Head of caudate nucleus (tissue), 42 donors: ENCODE measurements around the gene SASS6.

Experiments used
- DNase-seq, 42 donors: peaks; one replicate each; pipeline versions ENCODE4 v3.0.0 to v3.0.0-alpha.2; 2020 to 2021; ENCODE audit warnings: mixed read lengths in 7 of 42
- intact Hi-C: fragments of 100-400 bp; cut with DNase I; formaldehyde crosslinking; loops from one replicate; pipeline ENCODE4 v1.15.0; 2022

SASS6 gene

DNA sequence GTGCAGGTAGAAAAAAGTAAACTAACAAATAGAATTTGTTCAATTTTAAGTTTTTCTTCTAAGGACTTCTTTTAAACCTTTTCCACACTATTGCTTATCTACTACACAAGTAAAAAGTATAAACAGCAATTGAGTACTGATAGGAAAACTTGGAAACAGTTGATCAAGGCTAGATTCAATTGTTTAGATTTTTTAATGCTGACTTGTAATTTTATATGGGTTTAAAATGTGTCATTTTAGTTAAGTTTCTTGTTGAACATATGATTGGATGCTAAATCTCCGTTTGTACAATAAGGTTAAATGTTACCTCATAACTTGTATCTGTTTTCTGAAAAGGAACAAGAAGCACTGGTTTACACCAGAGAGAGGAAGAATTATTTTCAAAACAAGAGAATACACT lies 5.5 kb downstream of the SASS6 start:
- intact Hi-C loops = no loop called here
- no peak for DNase-seq

DNA sequence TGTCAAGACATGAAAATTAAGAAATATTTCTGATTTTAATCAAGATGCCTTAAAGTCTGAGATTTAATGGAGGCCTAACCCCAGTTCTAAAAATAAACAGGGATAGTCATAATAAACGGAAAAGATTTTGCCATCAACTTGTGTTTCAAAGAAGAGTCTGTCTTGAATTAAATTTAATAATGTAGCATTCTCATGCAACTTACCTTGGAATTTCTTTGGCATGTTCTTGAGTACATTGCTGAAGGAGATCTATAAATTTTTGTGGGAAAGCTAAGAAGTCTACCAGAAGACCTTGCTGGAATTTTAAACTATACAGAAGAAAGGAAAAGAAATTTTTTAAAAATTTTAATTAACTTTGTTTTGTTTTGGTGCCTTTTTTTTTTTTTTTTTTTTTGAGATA lies 10.6 kb downstream of the SASS6 start:
- intact Hi-C loops = no loop called here
- DNase-seq = no peak

DNA sequence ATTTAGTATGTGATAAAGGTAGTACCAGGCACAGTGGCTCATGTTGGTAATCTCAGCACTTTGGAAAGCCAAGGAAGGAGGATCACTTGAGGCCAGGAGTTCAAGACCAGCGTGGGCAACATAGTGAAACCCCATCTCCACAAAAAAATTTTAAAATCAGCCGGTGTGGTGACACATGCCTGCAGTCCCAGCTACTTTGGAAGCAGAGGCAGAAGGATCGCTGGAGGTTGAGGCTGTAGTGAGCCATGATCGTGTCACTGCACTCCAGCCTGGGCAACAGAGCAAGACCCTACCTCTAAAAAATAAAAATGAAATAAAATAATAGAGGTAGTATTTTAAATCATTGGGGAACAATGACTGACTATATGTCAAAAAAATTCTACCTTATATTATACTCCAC lies 17.2 kb downstream of the SASS6 start:
- intact Hi-C loops = no loop called here
- no peak for DNase-seq

DNA sequence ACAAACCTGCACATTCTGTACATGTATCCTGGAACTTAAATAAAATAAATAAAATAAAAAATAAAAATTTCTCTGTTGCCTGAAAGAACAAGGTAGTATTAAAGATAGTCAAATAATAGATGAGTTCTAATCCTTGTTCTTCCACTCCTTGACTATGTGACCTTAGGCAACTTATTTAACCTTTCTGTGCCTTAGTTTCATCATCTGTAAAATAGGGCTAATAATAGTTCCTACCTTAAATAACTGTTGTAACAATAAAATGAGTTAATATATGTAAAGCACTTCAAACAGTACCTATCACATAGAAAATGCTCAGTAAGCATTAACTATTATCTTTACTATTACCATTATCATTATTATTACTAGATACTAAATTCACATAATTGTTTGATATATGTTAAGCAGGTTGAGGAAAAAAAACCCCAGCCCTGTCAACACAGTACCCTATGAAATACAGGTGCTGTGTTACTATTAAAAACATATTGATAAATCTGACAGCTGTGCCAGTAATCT lies 23.1 kb downstream of the SASS6 start:
- intact Hi-C loops = no loop called here
- no peak for DNase-seq

DNA sequence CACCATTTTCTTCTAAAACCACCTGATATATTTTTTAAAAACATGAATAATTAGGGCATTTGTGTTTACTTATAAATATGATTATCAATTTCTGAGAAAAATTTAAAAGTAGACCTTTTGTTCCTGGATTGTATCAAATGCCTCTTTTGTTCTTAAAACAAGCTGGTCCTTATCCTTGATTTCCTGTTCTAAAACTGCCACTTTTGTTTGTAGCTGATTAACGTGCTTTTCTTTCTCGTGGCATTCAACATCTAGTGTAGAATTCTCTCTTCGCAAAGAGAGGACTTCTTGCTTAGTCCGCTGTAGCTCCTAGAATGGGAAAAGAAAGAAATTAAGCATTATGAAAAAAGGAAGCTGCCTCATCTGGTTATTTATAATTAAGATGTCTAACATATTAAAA lies 25.0 kb downstream of the SASS6 start:
- DNase-seq = no peak
- intact Hi-C loops = no loop called here

DNA sequence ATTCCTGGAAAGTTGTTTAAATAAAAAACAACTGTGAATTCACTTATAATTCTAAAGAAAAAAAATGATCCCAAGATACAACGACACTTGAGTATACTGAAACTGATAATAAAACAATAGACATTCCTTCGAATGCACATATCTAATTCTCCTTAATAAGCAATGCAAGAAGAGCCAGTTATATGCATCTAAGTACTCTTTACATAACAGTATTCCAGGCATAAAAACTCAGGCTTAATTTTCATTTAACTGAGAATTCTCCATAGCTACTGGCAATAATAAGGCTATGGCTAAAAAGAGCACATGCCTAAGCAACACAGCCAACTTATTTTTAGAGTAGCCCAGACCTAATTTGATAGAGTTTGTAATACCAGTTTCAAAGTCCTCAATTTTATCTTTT lies 31.2 kb downstream of the SASS6 start:
- DNase-seq = no peak
- intact Hi-C loops = no loop called here

DNA sequence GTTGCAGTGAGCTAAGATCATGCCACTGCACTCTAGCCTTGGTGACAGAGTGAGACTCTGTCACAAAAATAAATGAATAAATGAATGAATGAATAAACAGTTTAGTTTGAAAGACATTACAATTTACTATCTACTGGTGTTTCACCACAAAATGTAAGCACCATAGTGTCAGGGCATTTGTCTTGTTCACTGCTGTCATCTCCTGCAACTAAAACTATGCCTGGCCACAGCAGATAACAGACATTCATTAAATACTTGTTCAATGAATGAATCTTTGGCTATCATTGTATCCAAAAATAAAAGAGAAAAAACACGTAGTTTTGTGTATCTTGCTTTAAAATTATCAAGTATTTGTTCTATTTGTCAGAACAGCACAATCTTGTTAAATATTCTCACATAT lies 32.5 kb downstream of the SASS6 start:
- DNase-seq = no peak
- intact Hi-C loops = no loop called here

DNA sequence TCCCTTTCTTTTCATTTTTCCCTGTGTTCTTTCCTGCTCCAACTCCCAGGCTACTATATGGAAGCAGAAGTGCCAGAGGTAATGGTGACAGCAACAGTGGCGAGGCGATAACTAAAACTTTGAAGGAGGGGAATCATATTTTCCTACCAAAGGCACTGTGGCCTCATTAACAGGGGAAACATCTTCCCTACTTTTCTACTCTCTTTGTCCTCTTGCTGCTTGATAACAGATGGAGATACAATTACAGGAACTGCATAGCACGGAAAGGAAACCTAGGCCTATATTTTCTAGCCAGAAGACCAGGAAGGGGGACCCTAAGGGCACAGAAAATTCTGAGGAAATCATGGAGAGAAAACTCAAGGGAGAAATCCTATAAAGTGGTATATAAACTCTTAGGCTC lies 42.3 kb downstream of the SASS6 start:
- no peak for DNase-seq
- intact Hi-C loops = no loop called here

DNA sequence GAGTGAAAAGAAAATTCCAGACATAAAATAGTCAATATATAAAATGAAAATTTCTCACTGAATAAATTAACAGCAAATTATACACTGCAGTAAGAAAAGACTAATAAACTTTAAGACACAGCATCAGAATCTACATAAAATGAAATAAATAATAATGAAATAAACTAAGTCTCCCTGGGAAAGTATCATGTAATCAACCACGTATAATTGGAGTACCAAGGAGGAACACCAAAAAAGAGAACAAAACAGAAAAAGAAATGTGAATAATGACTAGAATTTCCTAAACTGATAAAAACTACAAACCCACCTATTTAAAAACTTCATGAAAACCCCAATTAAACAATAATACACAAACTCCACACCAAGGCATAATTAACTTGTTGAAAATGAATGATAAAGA lies 43.6 kb downstream of the SASS6 start:
- intact Hi-C loops = no loop called here
- DNase-seq = no peak

DNA sequence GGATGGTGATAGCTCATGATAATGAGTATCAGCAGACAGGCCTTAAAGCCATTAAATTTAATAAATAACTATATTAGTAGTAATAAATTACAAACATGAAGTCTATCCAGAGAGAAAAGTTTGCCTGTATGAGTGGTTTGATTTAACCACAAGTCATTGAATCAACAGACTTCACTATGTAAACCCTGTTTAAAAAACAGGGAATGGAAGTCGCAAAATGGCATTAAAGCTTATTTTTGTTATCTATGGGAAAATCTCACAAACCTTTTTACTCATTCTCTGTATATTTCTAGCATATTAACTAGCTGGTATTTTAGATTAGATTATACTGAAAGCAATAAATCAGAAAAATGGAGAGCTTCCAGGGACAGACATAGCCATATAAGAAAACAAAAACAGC lies 45.3 kb downstream of the SASS6 start:
- intact Hi-C loops = no loop called here
- no peak for DNase-seq

DNA sequence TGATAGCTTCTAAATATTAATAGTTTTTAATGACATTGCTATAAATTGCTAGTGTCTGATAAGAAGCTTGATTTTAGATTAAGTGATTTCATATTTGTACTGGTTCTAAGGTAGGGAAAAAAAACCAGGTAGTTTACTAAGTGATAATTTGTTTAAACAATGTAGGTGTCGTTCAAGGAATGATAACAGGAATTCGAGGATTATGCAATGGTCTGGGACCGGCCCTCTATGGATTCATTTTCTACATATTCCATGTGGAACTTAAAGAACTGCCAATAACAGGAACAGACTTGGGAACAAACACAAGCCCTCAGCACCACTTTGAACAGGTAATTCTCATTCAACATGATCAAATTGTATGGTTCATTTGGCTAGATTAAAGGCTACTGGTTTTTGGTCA lies 52.4 kb downstream of the SASS6 start:
- intact Hi-C loops = no loop called here
- DNase-seq = no peak

DNA sequence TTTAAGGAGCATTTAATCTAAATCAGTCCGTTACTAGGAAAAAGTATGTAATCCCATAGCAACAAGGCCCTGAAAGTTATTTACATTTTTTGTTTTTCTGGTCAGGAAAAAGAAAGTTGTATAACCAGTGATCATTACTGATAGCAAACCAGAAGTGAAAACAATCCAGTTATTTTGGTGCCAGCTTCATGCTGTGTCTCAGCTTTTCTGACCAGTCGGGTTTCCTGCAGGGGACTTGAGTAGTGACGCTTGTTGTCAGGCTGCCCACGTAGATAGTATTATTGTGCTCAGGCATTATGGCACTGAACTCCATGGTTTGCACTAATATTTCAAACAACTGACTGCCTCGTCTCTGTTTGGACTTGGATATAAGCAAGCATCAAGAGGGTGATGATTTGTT lies 55.2 kb downstream of the SASS6 start:
- intact Hi-C loops = no loop called here
- DNase-seq = peak in 1 of 42 donors; percentile 13

DNA sequence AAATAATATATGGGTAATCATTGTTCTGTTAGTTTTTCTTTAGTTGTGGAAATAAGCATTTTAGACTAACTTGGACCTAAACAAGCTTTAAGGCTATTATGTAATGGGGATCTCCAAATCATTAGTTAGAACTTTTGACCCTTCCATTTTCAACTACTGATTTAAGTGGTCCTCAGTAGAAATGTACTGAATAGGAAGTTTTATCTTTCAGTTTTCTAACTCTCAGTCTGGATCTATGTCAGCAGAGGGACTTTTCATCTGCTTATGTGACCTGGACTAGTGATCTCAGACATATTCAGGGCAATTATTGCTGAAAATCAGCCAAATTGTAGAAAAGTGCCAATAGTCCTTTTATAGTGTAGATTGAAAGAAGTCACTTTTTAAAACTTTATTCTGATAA lies 56.0 kb downstream of the SASS6 start:
- no peak for DNase-seq

DNA sequence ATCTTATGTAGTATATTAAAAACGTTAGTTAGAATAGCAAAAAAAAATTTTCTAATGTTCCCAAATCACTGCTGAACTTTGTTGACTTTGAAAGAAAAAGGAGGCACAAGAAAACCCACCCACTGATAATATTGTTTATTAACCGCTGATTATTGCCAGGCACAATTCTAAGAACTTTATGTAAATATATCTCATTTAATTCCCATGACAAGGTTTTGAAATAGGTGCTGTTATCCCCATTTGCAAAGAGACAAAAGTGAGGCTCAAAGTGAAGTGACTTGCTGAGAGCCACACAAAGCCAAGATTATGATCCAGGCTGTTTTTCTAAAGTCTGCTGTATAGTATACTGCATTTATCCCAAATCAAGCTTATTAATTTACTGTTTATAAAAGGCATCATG lies 56.4 kb downstream of the SASS6 start:
- intact Hi-C loops = no loop called here
- no peak for DNase-seq

More for the DNA sequence above, 56.0 kb downstream of the SASS6 start:
- intact Hi-C loops = no loop called here

DNA sequence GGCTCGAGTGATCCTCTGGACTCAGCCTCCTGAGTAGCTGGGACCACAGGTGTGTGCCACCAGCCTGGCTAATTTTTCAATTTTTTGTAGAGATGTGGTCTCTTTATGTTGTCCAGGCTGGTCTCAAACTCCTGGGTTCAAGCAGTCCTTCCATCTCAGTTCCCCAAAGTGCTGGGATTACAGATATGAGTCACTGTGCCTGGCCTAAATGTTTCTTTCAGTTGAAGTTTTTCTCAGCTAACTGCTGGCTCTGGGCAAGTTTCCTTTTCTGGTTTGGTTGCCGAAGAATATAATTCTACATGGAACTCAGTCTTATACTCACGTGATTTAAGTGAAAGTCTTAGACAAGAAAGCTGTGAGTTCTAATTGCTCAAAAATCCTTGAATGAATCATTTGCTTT lies 57.0 kb downstream of the SASS6 start:
- DNase-seq = no peak
- intact Hi-C loops = no loop called here

DNA sequence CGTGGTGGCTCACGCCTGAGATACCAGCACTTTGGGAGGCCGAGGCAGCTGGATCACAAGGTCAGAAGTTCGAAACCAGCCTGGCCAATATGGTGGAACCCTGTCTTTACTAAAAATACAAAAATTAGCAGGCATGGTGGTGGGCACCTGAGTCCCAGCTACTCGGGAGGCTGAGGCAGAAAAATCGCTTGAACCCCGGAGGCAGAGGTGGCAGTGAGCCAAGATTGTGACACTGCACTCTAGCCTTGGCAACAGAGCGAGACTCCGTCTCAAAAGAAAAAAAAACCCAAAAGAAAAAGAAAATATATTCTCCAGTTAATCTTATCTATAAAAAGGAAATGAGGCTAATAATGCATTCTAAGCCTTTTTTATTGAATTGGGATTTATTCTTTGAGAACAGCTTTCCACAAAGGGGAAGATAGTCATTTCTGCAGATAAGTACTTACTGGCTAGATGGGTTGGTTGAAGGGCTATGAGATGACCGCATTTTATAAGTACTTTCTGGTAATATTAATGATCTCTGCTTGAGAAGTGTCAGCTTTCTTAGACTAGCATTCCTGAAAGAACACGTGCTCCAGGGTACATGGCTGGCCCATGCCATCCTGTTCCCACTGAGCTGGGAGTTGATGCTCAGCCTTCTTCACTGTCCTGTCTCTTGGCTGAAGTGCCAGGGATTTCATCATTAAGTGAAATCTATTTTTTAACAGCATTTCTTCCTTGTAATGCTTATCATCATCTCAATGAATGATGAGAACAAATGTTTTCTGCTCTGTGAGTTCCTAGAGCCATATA lies 57.9 kb downstream of the SASS6 start:
- intact Hi-C loops = no loop called here

DNA sequence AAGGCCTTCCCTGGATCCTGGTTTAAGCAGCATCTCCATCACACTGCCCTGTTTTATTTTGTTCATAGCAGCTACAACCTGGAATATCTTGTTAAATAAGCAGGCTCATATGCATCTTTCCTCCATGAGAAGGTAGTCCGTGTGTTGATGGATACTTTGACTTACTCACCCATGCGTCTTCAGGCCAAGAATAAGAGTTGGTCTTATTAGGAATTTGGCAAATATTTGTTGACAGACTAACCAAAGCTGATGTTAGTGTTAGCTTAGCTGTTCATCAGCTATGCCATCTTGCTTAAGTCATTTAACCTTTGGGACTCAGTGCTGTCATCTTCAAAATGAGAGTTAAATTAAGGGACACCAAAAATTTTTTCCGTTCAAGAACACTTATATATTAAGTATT lies 59.2 kb downstream of the SASS6 start:
- no peak for DNase-seq
- intact Hi-C loops = no loop called here

More for the DNA sequence above, 57.9 kb downstream of the SASS6 start:
- no peak for DNase-seq

DNA sequence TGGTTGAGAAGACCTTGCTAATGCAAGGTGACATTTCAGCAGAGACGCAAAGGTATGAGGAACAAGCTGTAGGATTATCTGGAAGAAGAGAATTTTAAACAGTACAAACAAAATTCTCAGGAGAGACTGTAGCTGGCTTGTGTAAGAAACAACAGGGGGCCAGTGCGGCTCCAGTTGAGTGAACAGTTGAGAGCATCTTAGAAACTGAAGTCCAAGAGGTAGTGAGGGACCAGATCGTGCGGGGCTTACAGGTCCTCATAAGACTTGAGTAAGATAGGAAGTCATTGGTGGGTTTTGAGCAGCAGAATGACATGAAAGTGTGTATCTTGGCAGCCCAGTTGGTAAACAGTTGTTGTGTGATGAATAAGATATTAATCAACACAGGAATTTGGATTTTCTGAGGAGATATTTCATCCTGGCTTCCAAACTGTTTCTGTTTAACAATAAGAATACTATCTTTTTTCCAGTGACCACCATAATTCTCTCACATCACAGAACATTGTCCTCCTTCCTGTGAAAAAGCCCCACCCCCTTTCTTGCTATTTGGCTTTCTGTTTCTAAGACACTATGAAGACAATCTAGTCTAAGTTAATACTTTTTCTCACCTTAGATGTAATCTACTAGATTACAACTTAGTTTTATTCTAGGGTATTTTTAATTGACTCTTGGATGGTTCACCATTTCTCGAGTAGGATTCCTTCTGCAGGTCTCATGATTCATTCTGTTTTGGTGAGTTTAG lies 62.4 kb downstream of the SASS6 start:
- DNase-seq = no peak
- intact Hi-C loops = no loop called here

DNA sequence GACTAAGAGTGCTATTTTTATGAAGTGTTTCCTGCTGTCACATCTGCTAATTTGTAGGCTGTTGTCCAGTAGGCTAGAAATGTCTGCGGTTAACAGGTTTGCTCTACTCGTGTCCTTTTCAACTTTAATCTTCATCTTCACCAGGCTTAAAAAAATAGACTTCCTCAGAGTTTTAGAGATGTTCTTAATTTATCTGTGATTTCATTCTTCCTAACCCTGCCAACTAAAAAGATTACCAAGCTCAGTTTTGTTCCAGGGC lies 66.8 kb downstream of the SASS6 start:
- intact Hi-C loops = no loop called here

DNA sequence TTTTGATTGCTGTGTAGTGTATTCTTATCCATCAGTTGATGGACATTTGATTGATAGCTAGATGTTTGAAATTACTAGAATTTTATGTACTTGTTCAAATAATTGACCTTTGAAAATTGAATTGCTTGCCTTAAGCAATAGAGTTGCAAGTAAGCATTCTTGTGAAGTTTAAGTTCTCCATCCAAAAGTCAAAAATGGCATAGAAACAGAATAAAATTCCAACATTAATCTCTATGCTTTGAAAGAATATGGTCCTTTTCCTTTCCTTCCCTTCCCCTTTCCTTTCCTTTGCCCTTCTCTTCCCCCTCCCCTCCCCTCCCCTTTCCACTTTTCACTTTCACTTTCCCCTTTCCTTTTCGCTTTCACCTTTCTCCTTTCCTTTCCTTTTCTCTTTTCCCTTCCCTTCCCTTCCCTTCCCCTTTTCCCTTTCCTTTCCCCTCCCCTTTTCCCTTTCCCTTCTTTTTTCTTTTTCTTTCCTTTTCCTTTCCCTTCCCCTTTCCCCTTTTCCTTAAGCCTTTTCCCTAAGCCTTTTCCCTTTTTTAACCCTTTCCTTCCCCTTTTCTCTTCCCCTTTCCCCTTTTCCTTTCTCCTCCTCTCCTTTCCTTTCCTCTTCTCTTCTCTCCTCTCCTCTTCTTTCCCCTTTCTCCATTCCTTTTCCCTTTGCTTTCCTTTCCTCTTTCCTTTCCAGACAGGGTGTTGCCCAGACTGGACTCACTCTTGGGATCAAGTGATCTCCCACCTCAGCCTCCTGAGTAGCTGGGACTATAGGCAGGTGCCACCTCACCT lies 67.4 kb downstream of the SASS6 start:
- intact Hi-C loops = no loop called here
- DNase-seq = no peak

More for the DNA sequence above, 66.8 kb downstream of the SASS6 start:
- no peak for DNase-seq
